Mesendoderm (in vitro differentiated cells): ENCODE measurements around the gene RASGRP3.

ENCODE experiments used
- DNase-seq: peaks from one replicate; pipeline ENCODE4 v3.0.0; 2013
- H2AK5ac ChIP-seq: 2 replicates; pipeline ENCODE4 v1.6.1; 2013; ENCODE audit warnings: low read length, inconsistent platforms
- H2BK120ac ChIP-seq: 2 replicates; pipeline ENCODE4 v1.6.1; 2013; ENCODE audit warnings: low read depth, mild to moderate bottlenecking, low read length, moderate library complexity, mixed read lengths
- H2BK15ac ChIP-seq: replicated peaks from 2 replicates; pipeline ENCODE4 v1.6.1; 2013; ENCODE audit warnings: low read depth, mild to moderate bottlenecking, moderate library complexity
- H2BK5ac ChIP-seq: 2 replicates; pipeline ENCODE4 v1.6.1; 2013; ENCODE audit warnings: low read length, inconsistent platforms
- H3K18ac ChIP-seq: 2 replicates; pipeline ENCODE4 v1.6.1; 2013; ENCODE audit warnings: mild to moderate bottlenecking, low read length, mixed read lengths
- H3K23ac ChIP-seq: one replicate; pipeline ENCODE4 v1.6.1; 2013; ENCODE audit warnings: low read length
- H3K27ac ChIP-seq: 2 replicates; pipeline ENCODE4 v1.5.1; 2013; ENCODE audit warnings: low read depth, mild to moderate bottlenecking, inconsistent platforms, low read length, moderate library complexity
- H3K27me3 ChIP-seq: 2 replicates; pipeline ENCODE4 v1.6.1; 2013; ENCODE audit warnings: low read length, control low read depth, mild to moderate bottlenecking, inconsistent platforms; ENCODE audit not compliant: insufficient read depth, poor library complexity
- H3K36me3 ChIP-seq: 2 replicates; pipeline ENCODE4 v1.6.1; 2013; ENCODE audit warnings: low read length, inconsistent platforms; ENCODE audit not compliant: control insufficient read depth, insufficient read depth
- H3K4ac ChIP-seq: one replicate; pipeline ENCODE4 v1.6.1; 2013; ENCODE audit warnings: low read depth, mild to moderate bottlenecking, low read length, moderate library complexity
- H3K4me1 ChIP-seq: 2 replicates; pipeline ENCODE4 v1.6.1; 2013; ENCODE audit warnings: low read depth, low read length, inconsistent platforms; ENCODE audit not compliant: control insufficient read depth
- H3K4me2 ChIP-seq: 2 replicates; pipeline ENCODE4 v1.6.1; 2013; ENCODE audit warnings: low read length
- H3K4me3 ChIP-seq: 2 replicates; pipeline ENCODE4 v1.5.1; 2013; ENCODE audit warnings: mild to moderate bottlenecking, low read length
- H3K56ac ChIP-seq: one replicate; pipeline ENCODE4 v1.6.1; 2013; ENCODE audit warnings: low read length
- H3K79me1 ChIP-seq: 2 replicates; pipeline ENCODE4 v1.6.1; 2013; ENCODE audit warnings: low read length, inconsistent platforms
- H3K79me2 ChIP-seq: 2 replicates; pipeline ENCODE4 v1.6.1; 2013; ENCODE audit warnings: mild to moderate bottlenecking, low read length; ENCODE audit not compliant: control insufficient read depth, insufficient read depth
- H3K9ac ChIP-seq: 2 replicates; pipeline ENCODE4 v1.6.1; 2013; ENCODE audit warnings: low read length, inconsistent platforms
- H4K5ac ChIP-seq: one replicate; pipeline ENCODE4 v1.6.1; 2013; ENCODE audit warnings: low read length
- H4K8ac ChIP-seq: one replicate; pipeline ENCODE4 v1.6.1; 2013; ENCODE audit warnings: low read depth, mild to moderate bottlenecking, control low read depth, low read length, moderate library complexity
- WGBS: extraction: QIAGEN DNeasy Blood & Tissue Kit; methylation state at CpG from one replicate; pipeline ENCODE4 v1.1.7; 2013; ENCODE audit warnings: low lambda C conversion rate, missing lambda C conversion rate; ENCODE audit not compliant: insufficient coverage; ENCODE audit errors: extremely low coverage; 5-methylcytosine and 5-hydroxymethylcytosine counted together

Gene RASGRP3

DNA sequence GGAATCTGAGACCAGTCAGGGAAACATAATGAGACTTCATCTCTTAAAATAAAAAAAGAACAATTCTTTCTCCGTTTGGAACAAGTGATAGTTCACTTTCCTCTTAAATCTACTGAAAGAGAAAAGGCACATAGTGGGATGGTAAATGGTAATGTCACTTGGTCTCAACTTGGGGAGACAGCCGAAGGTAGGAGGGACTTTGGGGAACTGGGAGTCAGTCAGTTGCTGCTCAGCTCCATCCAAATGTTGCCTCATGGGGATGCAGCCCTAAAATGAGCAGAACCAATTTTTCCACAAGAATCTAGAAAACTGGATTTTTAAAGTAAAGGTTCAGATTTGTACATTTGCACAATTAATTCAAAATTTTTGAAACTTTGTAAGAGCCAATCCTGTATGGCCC is 19.2 kb downstream of the RASGRP3 start:
- Histone ChIP-seq H2AK5ac (no peak overlapping the region), H3K56ac (no peak overlapping the region), H3K4ac (no peak overlapping the region), H3K79me2 (no peaks in the 10 kb centered on the region), H3K4me1 (no peaks in the 10 kb centered on the region), H3K27ac (no peak overlapping the region), H3K4me2 (no peak overlapping the region), H2BK120ac (no peak overlapping the region), H4K5ac (no peak overlapping the region), H3K36me3 (no peaks in the 10 kb centered on the region), H3K4me3 (no peak overlapping the region), H2BK5ac (no peak overlapping the region), H3K18ac (no peak overlapping the region), H2BK15ac (no peak overlapping the region), H3K9ac (no peak overlapping the region), H3K79me1 (no peaks in the 10 kb centered on the region), H3K23ac (no peak overlapping the region), H3K27me3 (no peaks in the 10 kb centered on the region), H4K8ac (no peak overlapping the region)
- no CpG with 5 or more reads among the region's 2 CpGs for WGBS
- DNase-seq, result no peak

GRCh38 chr2:33496150-33496549 is 19.7 kb downstream of the RASGRP3 start:
- Histone ChIP-seq H4K5ac (no peak overlapping the region), H3K9ac (no peak overlapping the region), H4K8ac (no peak overlapping the region), H3K79me1 (no peaks in the 10 kb centered on the region), H3K4me1 (no peaks in the 10 kb centered on the region), H3K56ac (no peak overlapping the region), H2AK5ac (no peak overlapping the region), H3K4ac (no peak overlapping the region), H2BK5ac (no peak overlapping the region), H3K27ac (no peak overlapping the region), H3K4me2 (no peak overlapping the region), H3K36me3 (no peaks in the 10 kb centered on the region), H3K4me3 (no peak overlapping the region), H3K79me2 (no peaks in the 10 kb centered on the region), H3K27me3 (no peaks in the 10 kb centered on the region), H3K18ac (no peak overlapping the region), H3K23ac (no peak overlapping the region), H2BK15ac (no peak overlapping the region), H2BK120ac (no peak overlapping the region)
- WGBS, result no CpG with 5 or more reads among the region's 2 CpGs
- DNase-seq, result no peak

GRCh38 chr2:33496726-33497125 is 20.3 kb downstream of the RASGRP3 start:
- H3K23ac ChIP-seq, result no peak overlapping the region
- DNase-seq, result no peak

DNA sequence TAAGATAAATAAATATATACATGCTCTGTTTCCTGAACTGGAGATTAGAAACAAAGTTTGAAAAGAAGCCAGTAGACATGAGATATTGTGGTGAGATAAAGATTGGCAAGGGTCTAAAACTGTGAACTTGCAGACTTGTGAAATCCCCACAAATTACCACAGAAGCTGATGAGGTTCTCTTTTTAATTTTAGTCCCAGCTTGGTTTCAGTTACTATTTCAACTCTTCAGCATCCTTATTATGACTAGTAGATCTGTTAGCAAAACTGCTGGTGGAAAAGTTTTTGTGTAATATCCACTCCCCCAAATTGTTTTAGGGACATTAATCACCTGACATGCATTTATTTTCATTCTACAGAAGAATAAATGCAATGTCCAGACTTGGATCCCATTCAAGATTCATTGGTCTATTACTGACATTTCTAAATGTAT is 20.8 kb downstream of the RASGRP3 start:
- no peak overlapping the region for H4K5ac ChIP-seq
- H2BK15ac ChIP-seq, result no peak overlapping the region
- H3K36me3 ChIP-seq, result no peaks in the 10 kb centered on the region
- H4K8ac ChIP-seq, result no peak overlapping the region
- H3K79me1 ChIP-seq, result no peaks in the 10 kb centered on the region
- no peak overlapping the region for H3K9ac ChIP-seq
- no peak overlapping the region for H3K27ac ChIP-seq
- no peak overlapping the region for H3K4me3 ChIP-seq
- no peak overlapping the region for H3K4ac ChIP-seq
- no peaks in the 10 kb centered on the region for H3K79me2 ChIP-seq
- no peak for DNase-seq
- no peaks in the 10 kb centered on the region for H3K4me1 ChIP-seq
- no peak overlapping the region for H2BK5ac ChIP-seq
- no peak overlapping the region for H2BK120ac ChIP-seq
- H2AK5ac ChIP-seq, result no peak overlapping the region
- no peak overlapping the region for H3K4me2 ChIP-seq
- H3K23ac ChIP-seq, result no peak overlapping the region
- H3K27me3 ChIP-seq, result no peaks in the 10 kb centered on the region
- H3K56ac ChIP-seq, result no peak overlapping the region
- no peak overlapping the region for H3K18ac ChIP-seq

More at GRCh38 chr2:33496726-33497125, 20.3 kb downstream of the RASGRP3 start:
- no peak overlapping the region for H3K4me2 ChIP-seq
- no peaks in the 10 kb centered on the region for H3K79me1 ChIP-seq
- no peaks in the 10 kb centered on the region for H3K36me3 ChIP-seq
- no peaks in the 10 kb centered on the region for H3K79me2 ChIP-seq
- no peak overlapping the region for H3K56ac ChIP-seq
- H3K4me3 ChIP-seq, result no peak overlapping the region
- WGBS, result no CpG with 5 or more reads among the region's 2 CpGs
- H3K4me1 ChIP-seq, result no peaks in the 10 kb centered on the region
- H3K27ac ChIP-seq, result no peak overlapping the region
- H3K9ac ChIP-seq, result no peak overlapping the region
- no peak overlapping the region for H2BK120ac ChIP-seq
- no peak overlapping the region for H3K18ac ChIP-seq
- H4K8ac ChIP-seq, result no peak overlapping the region
- no peak overlapping the region for H2BK15ac ChIP-seq
- no peak overlapping the region for H2AK5ac ChIP-seq
- no peak overlapping the region for H4K5ac ChIP-seq
- no peak overlapping the region for H3K4ac ChIP-seq
- no peak overlapping the region for H2BK5ac ChIP-seq
- H3K27me3 ChIP-seq, result no peaks in the 10 kb centered on the region

DNA sequence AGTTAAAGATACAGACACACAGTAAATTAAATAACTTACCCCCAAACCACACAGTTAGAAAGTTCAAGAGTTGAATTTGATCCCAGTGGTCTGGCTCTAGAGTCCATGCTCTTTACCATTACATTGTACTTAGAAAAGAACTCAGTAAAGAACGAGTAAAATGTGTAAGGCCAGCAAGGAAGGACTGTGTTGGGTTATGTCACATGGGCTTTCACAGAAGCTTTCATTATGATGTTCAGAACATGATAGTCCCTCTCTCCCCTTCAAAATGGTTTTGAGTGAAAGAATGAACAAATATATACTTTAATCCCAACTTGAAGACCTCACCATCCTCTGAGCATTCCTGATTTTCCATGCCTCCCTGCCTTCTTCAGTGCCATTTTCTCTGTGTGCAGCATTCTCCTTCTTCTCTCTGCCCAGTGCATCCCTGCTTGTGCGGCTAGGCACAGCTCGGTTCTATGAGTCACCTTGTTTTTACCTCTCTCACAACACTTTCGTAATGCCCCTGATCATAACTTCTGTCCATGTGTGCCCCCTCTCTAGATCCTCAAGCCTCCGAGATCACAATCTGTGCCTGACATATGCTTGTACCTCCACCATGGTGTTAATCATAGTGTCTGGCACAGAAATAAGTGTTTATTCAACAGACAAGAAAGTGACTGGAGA is 22.0 kb downstream of the RASGRP3 start:
- no peak overlapping the region for H4K5ac ChIP-seq
- no peak overlapping the region for H3K4me3 ChIP-seq
- H3K4ac ChIP-seq, result no peak overlapping the region
- no peak overlapping the region for H3K56ac ChIP-seq
- H3K27me3 ChIP-seq, result no peaks in the 10 kb centered on the region
- no CpG with 5 or more reads among the region's 5 CpGs for WGBS
- H2BK15ac ChIP-seq, result no peak overlapping the region
- H3K9ac ChIP-seq, result no peak overlapping the region
- no peak overlapping the region for H3K18ac ChIP-seq
- no peak overlapping the region for H3K23ac ChIP-seq
- no peak overlapping the region for H3K27ac ChIP-seq
- DNase-seq, result no peak
- no peak overlapping the region for H3K4me2 ChIP-seq
- H3K4me1 ChIP-seq, result no peaks in the 10 kb centered on the region
- H3K79me1 ChIP-seq, result no peaks in the 10 kb centered on the region
- H2BK5ac ChIP-seq, result no peak overlapping the region
- no peaks in the 10 kb centered on the region for H3K36me3 ChIP-seq
- H2AK5ac ChIP-seq, result no peak overlapping the region
- H3K79me2 ChIP-seq, result no peaks in the 10 kb centered on the region
- H2BK120ac ChIP-seq, result no peak overlapping the region
- H4K8ac ChIP-seq, result no peak overlapping the region

- Histone ChIP-seq H3K56ac (no peak overlapping the region), H3K36me3 (no peaks in the 10 kb centered on the region), H2BK5ac (no peak overlapping the region), H3K9ac (no peak overlapping the region), H4K5ac (no peak overlapping the region), H3K4ac (no peak overlapping the region), H2AK5ac (no peak overlapping the region), H3K79me2 (no peaks in the 10 kb centered on the region), H3K23ac (no peak overlapping the region), H2BK15ac (no peak overlapping the region), H3K27ac (no peak overlapping the region), H3K4me2 (no peak overlapping the region), H4K8ac (no peak overlapping the region), H3K4me3 (no peak overlapping the region), H3K27me3 (no peaks in the 10 kb centered on the region), H3K18ac (no peak overlapping the region), H3K4me1 (no peaks in the 10 kb centered on the region), H2BK120ac (no peak overlapping the region), H3K79me1 (no peaks in the 10 kb centered on the region)
- no CpG with 5 or more reads among the region's 5 CpGs for WGBS
- no peak for DNase-seq
Observed at GRCh38 chr2:33500177-33500576, 23.7 kb downstream of the RASGRP3 start.
